Testis (tissue), 3 donors: ENCODE data around the gene MAPRE3. TPM values are rescaled to one million over a fixed set of nuclear protein-coding genes. Genes with fewer than 3 reads are reported as not detected.

ENCODE experiments used
- DNase-seq: peaks from one replicate; pipeline ENCODE4 v3.0.0-alpha.2; 2019
- H3K27ac ChIP-seq, 2 donors: fragments of 200-600 bp; sonication (generic); one replicate each; pipeline ENCODE4 v1.5.1; 2019
- H3K27me3 ChIP-seq: fragments of 200-600 bp; sonication (generic); one replicate; pipeline ENCODE4 v1.5.1; 2019
- H3K36me3 ChIP-seq: fragments of 200-600 bp; sonication (generic); one replicate; pipeline ENCODE4 v1.5.1; 2017; ENCODE audit warnings: low read depth; ENCODE audit errors: missing control alignments
- H3K4me1 ChIP-seq: fragments of 200-600 bp; sonication (generic); one replicate; pipeline ENCODE4 v1.5.1; 2019
- H3K4me3 ChIP-seq, 2 donors: fragments of 200-600 bp; sonication (generic); one replicate each; pipeline ENCODE4 v1.5.1; 2017 to 2019
- H3K9me3 ChIP-seq: fragments of 200-600 bp; sonication (generic); one replicate; pipeline ENCODE4 v1.5.1; 2017
- CTCF ChIP-seq, 3 experiments: fragments of 450-650 bp in 2 of 3; fragments of 200-600 bp in 1 of 3; sonication (generic) in 1 of 3; IDR thresholded peaks; one replicate each; pipeline ENCODE4 v1.5.1; 2016 to 2019; ENCODE audit warnings: antibody characterized with exemption in 3 of 3, mild to moderate bottlenecking in 2 of 3, moderate library complexity in 1 of 3
- POLR2A ChIP-seq: fragments of 450-650 bp; IDR thresholded peaks from one replicate; pipeline ENCODE4 v1.6.1; 2017; ENCODE audit warnings: antibody characterized with exemption, mild to moderate bottlenecking, moderate library complexity
- WGBS, 2 donors: methylation state at CpG; one replicate each; pipeline ENCODE4 v1.1.5; 2018; 5-methylcytosine and 5-hydroxymethylcytosine counted together
- intact Hi-C: fragments of 100-400 bp; cut with DNase I; formaldehyde crosslinking; loops from one replicate; pipeline ENCODE4 v1.15.1; 2023; ENCODE audit warnings: low total_unique reads
- polyA plus RNA-seq: library from polyadenylated mRNA; stranded (reverse); fragments of 350-450 nt; fragmentation: Illumina TruSeq; extraction: RNeasy Lipid Tissue Mini Kit (QIAGEN cat#74804); gene quantifications from one replicate; pipeline ENCODE4 v1.2.3, GENCODE V29; 2014; ENCODE audit warnings: low read depth, low replicate concordance; ENCODE audit not compliant: insufficient read depth
- total RNA-seq, 2 donors: library from RNA; depleted of rRNA; stranded (reverse); fragments of >200 nt; gene quantifications; one replicate each; pipeline ENCODE4 v1.2.3, GENCODE V29; 2016

The MAPRE3 gene
- total and polyA plus RNA-seq, 3 donors from 2014 or later: 31.4 to 112 (median 49.8) TPM

- TF ChIP-seq CTCF (IDR thresholded peaks at IDR 0.05): no peak
- no peak for TF ChIP-seq POLR2A
- H3K4me1 ChIP-seq: peaks cover 4% of the 10 kb centered on the region
- intact Hi-C loops: no loop called here
- DNase-seq: no peak
- H3K9me3 ChIP-seq: no peaks in the 10 kb centered on the region
- 50 to 56% methylated on average over 9 of the region's 9 CpGs for WGBS, 2 donors
- H3K4me3 ChIP-seq: no peak overlapping the region
- no peak overlapping the region for H3K27ac ChIP-seq
- no peaks in the 10 kb centered on the region for H3K27me3 ChIP-seq
- no peaks in the 10 kb centered on the region for H3K36me3 ChIP-seq
Observed at GRCh38 chr2:26925100-26925791, 45.2 kb upstream of the MAPRE3 start.

- TF ChIP-seq POLR2A (no peak), CTCF (IDR thresholded peaks at IDR 0.05) (no peak)
- DNase-seq: no peak
- Histone ChIP-seq H3K27me3 (no peaks in the 10 kb centered on the region), H3K36me3 (no peaks in the 10 kb centered on the region), H3K4me1 (peaks cover 4% of the 10 kb centered on the region), H3K27ac (no peak overlapping the region), H3K4me3 (no peak overlapping the region), H3K9me3 (no peaks in the 10 kb centered on the region)
- intact Hi-C loops: no loop called here
- 95 to 96% methylated on average over 9 of the region's 9 CpGs for WGBS, 2 donors
Observed at GRCh38 chr2:26927221-26927620, 43.2 kb upstream of the MAPRE3 start.

- TF ChIP-seq POLR2A (no peak), CTCF (IDR thresholded peaks at IDR 0.05) (no peak)
- no peaks in the 10 kb centered on the region for H3K36me3 ChIP-seq
- no peaks in the 10 kb centered on the region for H3K27me3 ChIP-seq
- 77 to 78% methylated on average over 9 to 11 of the region's 11 CpGs for WGBS, 2 donors
- intact Hi-C loops: no loop called here
- H3K4me3 ChIP-seq: no peak overlapping the region
- no peaks in the 10 kb centered on the region for H3K9me3 ChIP-seq
- no peak for DNase-seq
- no peak overlapping the region for H3K27ac ChIP-seq
- H3K4me1 ChIP-seq: no peaks in the 10 kb centered on the region
Observed at GRCh38 chr2:26932974-26933373, 37.5 kb upstream of the MAPRE3 start.

GRCh38 chr2:26933431-26934334, 36.8 kb upstream of the MAPRE3 start:
- no peak overlapping the region for H3K4me3 ChIP-seq
- no peak overlapping the region for H3K27ac ChIP-seq
- no peaks in the 10 kb centered on the region for H3K9me3 ChIP-seq
- intact Hi-C loops: no loop called here
- TF ChIP-seq POLR2A: no peak
- no peak for TF ChIP-seq CTCF (IDR thresholded peaks at IDR 0.05)
- H3K4me1 ChIP-seq: no peaks in the 10 kb centered on the region
- 91% methylated on average over 16 of the region's 16 CpGs for WGBS, 2 donors
- no peaks in the 10 kb centered on the region for H3K36me3 ChIP-seq
- no peak for DNase-seq
- no peaks in the 10 kb centered on the region for H3K27me3 ChIP-seq
